ENCODE data around the gene METTL2A.
"Not testable (repeated sequence)": the region's sequence is repeated elsewhere in the genome, so short reads cannot be mapped to it uniquely, and the experiment has no call there.

The METTL2A gene, protein sequence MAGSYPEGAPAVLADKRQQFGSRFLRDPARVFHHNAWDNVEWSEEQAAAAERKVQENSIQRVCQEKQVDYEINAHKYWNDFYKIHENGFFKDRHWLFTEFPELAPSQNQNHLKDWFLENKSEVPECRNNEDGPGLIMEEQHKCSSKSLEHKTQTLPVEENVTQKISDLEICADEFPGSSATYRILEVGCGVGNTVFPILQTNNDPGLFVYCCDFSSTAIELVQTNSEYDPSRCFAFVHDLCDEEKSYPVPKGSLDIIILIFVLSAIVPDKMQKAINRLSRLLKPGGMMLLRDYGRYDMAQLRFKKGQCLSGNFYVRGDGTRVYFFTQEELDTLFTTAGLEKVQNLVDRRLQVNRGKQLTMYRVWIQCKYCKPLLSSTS

DNA sequence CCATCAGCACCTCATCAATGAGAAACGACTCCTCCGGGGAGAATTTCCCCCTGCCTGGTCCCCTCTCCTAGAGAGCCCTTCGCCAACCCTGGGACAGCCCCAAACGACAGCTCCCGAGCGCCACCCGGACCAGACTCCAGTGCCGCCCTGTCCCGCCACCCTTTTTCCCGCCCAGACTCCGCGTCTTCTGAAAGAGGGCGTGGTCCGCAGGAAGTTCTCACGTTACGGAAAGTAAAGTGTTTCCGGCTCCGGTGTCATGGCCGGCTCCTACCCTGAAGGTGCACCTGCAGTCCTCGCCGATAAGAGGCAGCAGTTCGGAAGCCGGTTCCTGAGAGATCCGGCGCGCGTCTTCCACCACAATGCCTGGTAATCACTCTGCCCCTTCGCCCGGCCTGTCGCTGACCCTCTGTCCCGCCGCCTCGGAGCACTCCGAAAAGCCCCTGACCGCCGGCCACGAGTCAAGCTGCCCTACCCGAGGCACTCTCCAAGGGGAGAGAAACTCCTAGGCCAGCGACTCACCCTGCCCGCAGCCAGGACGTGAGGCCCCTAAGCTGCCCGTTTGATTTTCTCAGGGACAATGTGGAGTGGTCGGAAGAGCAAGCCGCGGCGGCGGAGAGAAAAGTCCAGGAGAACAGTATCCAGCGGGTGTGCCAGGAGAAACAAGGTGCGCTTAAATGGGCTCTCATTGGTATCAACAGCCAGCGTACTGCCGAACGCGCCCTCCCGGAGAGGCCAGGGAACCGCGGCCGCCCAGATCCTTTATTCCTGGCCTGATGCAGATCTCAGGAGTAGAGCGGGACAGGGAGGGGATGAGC lies at the start of gene METTL2A:
Gene METTL2A, plus strand, starts transcription at position 251 of the 815 bp plus-strand sequence. Its CDS starts 6 bp downstream, at position 257.
- DNase-seq: not testable (repeated sequence)

DNA sequence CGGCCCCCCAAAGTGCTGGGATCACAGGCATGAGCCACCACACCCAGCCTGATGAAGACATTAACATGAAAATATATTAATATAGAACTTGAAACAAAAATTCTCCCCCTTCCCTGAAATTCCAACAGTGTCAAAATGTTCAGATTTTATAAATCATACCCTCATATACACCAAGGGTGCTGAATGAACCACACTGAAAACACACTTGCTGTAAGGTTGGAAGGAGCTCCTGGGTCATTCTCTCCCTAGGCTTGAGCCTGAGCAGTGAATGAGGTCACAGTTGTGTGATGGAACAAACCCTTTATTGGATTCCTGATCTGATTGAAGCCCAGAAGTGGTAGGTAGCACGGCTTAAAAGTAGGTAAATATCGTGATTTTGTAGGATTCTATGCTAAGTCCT lies 43.4 kb upstream of the METTL2A start, which contains the start of gene EFCAB3:
Gene EFCAB3, plus strand, starts transcription at position 301 of the 400 bp plus-strand sequence. CDS start 2,427 bp downstream, outside the sequence.
- DNase-seq: no peak

DNA sequence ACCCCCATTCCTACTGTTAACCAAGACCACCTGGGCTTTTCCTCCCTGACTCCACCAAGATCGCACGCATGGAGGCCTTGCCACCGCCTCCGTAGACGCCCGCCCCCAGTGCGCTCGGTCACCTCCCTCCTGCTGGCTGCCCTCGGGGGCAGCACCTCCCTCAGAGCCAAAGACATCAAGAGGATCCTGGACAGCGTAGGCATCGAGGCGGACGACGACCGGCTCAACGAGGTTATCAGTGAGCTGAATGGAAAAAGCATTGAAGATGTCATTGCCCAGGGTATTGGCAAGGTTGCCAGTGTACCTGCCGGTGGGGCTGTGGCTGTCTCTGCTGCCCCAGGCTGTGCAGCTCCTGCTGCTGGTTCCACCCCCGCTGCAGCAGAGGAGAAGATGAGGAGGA lies 42.1 kb upstream of the METTL2A start:
- no peak for DNase-seq

DNA sequence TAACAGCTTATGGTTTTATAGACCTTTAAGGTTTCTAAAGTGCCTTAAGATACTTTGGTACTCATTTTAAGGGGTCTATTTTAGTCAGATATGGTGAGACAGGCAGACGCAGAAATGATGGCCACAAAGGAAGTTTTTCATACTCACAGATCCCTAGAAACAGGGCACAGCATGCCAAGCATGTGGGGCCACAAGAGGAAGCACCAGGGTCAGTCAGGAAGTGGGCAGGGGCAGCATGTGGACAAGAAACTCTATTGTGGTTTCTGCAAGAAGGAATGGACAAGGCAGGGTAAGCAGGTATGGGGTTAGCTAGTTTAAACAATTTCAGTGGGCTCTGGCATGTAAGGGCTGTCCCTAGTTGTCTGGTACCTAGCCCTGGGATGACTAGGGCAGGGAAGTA lies 34.8 kb upstream of the METTL2A start:
- DNase-seq: no peak

DNA sequence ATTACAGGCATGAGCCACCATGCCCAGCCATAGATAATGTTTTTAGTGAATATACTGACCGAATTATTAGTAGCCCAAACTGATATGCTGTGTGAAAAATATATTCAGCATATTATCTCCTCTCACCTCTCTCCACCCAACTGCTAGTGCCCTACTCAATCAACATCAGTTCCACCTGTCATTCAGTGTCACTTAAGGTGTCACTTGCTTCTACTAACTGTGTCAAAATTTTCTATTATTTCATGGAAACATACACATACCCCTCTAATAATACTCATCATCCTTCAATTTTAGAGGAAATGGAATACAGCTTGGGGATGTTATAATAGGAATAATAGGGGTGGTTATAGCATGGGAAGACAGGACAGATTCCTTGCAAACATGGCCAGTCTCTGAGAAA lies 30.8 kb upstream of the METTL2A start:
- DNase-seq: no peak

DNA sequence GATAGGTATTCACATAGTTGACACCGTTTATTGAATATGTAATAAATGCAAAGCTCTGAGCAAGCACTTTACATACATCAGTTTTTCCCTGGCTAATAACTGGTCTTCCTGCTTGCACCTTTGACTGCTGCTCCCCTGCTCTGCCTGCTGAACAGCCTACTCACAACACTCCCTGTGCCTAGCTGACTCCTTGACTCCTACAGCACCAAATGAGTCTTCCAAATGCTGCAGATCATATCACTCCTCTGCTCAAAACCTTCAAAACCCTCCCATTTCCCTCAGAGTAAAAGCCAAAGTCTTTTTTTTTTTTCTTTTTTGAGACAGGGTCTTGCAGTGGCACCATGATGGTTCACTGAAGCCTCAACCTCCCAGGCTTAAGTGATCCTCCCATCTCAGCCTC lies 24.8 kb upstream of the METTL2A start:
- no peak for DNase-seq

DNA sequence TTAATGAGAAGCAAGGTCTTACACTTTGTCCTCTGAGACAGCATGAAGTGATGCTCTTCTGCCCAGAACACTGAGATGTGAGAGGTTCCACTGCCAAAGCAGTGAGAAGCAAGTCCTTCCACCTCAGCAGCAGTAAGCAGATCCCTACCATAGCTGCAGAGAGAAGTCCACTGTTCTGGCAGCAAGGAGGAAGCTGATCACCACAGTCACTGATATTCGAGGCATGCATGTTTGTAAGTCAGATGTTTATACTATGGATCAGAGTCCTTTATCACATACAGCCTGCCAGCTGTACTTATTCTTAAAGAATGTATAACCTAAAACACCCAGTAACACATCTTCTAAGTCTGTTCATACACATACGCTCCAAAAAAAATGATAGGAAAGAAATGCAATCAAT lies 18.2 kb upstream of the METTL2A start:
- DNase-seq: no peak

DNA sequence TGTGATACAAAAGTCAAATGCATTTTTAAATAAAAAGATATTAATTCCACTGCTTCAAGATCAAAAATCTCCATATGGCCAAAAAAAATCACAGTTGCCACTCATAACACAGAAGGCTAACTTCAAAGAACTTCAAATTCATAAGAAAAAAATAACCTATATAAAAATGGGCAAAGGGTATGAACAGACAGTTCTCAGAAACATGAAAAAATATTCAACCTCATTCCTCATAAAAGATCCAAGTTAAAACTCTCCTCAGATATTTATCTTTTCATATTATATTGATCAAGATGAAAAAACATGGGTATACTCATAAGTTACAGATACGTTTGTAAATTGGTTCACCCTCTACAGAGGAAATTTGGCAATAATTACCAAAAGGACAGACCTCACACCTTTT lies 10.6 kb upstream of the METTL2A start:
- not testable (repeated sequence) for DNase-seq

DNA sequence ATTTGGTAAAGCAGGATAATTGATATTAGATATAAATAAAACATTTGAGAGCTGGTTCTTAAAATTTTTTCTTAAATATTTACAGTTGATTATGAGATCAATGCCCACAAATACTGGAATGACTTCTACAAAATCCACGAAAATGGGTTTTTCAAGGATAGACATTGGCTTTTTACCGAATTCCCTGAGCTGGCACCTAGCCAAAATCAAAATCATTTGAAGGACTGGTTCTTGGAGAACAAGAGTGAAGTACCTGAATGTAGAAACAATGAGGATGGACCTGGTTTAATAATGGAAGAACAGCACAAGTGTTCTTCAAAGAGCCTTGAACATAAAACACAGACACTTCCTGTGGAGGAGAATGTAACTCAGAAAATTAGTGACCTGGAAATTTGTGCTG lies 2.5 kb downstream of the METTL2A start:
- DNase-seq: not testable (repeated sequence)

DNA sequence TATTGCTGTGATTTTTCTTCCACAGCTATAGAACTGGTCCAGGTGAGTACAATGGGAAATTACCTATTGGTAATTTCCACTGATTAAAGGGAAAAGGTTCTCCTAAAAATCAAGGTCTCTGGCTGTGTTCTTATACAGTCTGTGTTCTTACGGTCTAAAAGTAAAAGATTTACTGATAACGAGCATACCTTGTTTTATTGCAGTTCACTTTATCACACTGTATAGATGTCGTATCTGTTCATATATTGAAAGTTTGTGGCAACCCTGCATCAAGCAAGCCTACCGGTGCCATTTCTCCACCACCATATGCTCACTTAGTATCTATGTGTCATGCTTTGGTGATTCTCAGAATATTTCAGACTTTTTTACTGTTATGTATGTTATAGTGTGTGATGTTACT lies 11.6 kb downstream of the METTL2A start:
- DNase-seq: not testable (repeated sequence)

DNA sequence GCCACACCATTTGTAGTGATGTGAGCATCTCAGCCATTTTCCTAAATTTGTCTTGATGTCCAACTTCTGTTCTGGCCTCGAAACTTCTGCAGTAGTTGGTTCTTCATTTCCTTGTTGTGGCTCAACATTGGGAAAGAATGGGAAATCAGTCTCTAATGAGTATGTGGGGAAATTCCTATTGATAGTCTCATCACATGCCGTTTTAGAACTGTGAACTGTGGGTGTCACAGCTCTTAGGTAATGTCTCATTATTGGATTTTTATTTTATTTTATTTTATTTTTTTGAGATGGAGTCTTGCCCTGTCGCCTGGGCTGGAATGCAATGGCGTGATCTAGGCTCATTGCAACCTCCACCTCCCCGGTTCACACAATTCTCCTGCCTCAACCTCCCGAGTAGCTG lies 17.5 kb downstream of the METTL2A start:
- not testable (repeated sequence) for DNase-seq

DNA sequence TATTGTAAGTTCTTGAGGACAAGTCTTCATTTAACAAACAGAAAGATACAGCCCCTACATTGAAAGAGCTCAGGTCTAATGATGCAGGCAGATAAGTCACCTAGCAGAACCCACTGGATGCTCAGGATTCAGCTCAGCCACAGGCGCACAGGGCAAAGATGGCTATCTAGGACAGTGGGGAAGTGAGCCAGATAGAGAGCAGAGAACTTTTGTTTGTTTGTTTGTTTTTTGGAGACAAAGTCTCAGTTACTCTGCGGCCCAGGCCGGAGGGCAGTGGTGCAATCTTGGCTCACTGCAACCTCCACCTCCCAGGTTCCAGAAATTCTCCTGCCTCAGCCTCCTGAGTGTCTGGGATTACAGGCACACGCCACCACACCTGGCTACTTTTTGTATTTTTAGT lies 20.4 kb downstream of the METTL2A start:
- no peak for DNase-seq

DNA sequence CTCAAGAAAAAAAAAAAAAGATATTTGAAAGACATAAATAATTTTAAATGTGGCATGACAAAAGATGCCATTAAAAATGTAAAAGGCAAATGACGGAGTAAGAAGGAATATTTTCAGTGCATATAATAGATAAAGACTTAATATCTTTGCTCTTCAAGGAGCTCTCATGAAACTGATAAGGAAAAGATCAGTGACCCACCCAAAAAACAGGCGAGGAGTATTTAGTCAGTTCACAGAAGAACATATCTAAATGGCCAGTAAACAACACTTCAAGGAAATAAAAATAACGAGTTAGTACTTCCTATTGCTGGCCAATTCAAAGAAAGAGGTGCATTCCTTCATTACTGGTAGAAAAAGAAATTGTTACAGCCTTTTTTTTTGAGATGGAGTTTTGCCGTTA lies 22.1 kb downstream of the METTL2A start:
- not testable (repeated sequence) for DNase-seq

DNA sequence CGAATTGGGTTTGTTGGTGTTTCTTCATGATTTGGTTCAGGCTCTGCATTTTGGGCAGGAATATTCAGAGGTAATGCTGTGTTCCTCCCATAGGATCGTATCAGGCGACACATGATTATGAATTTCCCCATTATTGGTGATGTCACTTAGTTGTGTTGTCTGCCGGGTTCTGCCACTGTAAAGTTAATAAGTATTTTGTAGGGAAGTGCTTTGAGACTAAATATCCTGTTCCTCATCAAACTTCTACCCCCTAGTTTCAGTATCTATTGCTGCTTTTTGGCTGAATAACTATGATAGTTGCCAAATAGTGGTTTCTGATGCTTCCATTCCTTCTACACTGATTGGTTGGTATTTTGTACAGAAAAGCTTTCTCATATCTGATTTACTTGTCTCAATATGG lies 28.5 kb downstream of the METTL2A start:
- DNase-seq: not testable (repeated sequence)

DNA sequence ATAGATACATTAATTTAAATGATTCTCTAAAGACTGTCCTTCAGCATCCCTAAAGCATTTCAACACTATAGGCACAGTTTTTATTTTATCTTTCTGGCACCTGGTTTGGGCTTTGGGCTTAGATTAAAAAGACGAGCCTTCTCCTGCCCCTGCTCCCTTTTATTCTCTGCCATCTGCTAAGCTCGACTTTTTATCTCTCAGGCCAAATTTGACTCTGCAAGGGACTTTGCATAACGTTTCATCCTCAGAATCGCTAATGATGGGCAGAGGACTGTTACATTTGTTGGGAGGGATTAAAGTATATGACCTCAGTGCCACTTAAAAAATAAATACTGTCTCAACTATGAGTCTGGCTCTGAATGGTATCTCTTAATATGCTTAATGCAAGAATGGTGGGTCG lies 29.3 kb downstream of the METTL2A start:
- not testable (repeated sequence) for DNase-seq

DNA sequence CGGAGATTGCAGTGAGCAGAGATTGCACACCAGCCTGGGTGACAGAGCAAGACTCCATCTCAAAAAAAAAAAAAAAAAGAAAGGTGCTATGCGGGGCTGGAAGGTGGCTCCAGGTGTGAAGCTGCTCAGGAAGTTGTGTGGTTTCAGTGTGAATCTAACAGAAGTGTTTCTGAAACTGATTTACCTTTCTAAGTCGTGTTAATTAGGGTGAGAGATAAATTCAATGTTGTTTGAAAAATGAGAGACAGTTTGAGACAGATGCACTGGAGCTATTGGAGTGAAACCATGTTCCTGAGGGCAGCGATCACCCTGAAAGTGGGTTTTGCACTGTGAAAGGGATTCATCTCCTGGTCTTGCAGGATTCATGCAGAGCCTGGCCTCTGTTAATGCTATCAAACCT lies 30.0 kb downstream of the METTL2A start:
- DNase-seq: not testable (repeated sequence)

DNA sequence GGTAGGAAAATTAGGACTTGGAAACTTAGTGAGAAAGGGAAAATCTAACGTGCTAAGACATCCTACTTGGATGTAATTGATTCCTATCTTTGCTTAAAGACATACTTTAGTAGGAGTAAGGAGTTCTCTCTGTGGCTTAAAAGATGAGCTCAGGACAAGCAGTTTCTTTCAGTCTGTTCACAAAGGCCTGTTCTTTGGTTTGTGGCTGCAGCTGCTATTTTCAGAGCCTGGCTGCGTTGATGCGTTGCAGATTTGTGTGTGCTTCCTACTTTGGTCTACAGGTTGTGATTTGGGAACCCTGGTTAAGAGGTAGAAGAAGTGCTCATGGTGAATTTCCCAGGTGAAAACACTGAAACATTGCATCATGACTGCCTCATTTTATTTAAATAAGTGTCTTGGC lies 30.4 kb downstream of the METTL2A start:
- not testable (repeated sequence) for DNase-seq

DNA sequence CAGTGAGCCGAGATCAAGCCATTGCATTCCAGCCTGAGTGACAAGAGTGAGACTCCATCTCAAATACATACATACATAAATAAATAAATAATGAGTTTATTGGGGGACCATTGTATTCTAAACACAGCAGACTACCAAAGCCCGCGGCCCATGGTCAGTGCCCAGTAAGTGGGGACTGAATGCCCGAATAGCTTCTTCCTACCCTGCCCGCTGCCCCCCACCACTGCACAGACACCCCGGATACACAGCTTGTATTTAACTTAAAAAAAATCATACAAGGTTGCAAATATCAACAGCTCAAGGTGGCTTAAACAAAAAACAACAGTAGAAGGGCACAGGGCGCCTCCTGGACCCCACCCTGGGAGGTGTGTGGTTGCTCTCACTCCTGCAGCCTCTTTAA lies 32.3 kb downstream of the METTL2A start:
- DNase-seq: no peak

DNA sequence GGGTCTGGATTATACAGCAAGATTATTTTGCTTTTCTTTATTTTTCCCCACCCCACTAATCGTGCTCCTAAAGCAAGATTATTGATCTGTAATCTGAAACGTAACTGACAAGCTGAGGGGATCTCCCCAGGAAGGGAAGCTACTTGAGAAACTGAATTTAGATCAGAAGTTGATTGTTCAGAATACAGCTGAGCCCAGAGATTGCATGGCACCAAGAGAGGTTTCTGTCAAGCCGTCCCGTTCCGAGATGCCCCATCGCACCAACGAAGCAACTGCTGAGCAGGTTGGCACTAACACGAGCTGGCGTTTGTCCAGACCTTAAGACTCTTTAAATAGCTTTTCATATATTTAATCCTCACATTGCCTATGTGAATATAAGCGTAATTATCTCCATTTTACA lies 34.8 kb downstream of the METTL2A start:
- DNase-seq: not testable (repeated sequence)

DNA sequence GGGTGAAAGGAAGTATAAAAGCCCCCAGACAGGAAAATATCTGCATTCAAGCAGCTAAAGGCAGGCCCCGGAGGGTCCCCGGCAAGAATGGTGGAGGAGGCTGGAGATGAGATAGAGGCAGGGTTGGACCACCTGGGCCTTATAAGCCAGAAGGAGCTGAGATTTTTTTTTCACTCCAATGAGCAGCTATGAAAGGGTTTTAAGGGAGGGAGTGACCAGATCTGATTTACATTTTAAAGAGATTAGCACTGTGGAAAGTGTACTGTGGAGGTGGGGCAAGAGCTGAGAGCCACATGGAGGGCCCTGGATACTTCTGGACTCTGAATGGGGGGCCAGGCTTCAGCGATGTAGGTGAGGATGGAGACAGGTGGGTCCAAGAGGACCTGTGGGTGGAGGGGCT lies 40.7 kb downstream of the METTL2A start:
- DNase-seq: not testable (repeated sequence)

DNA sequence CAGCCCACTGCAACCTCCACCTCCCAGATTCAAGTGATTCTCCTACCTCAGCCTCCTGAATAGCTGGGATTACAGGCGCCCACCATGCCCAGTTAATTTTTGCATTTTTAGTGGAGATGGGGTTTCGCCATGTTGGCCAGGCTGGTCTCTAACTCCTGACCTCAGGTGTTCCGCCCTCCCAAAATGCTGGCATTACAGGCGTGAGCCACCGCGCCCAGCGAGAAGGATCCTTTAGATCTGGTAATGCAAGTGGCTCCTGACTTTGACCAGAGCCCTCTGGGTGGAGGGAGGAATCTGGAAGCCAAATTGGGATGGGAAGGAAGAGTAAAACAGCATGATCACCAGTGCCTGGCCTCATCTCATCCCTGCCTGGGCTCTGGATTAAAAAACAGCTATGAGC lies 41.6 kb downstream of the METTL2A start:
- not testable (repeated sequence) for DNase-seq

DNA sequence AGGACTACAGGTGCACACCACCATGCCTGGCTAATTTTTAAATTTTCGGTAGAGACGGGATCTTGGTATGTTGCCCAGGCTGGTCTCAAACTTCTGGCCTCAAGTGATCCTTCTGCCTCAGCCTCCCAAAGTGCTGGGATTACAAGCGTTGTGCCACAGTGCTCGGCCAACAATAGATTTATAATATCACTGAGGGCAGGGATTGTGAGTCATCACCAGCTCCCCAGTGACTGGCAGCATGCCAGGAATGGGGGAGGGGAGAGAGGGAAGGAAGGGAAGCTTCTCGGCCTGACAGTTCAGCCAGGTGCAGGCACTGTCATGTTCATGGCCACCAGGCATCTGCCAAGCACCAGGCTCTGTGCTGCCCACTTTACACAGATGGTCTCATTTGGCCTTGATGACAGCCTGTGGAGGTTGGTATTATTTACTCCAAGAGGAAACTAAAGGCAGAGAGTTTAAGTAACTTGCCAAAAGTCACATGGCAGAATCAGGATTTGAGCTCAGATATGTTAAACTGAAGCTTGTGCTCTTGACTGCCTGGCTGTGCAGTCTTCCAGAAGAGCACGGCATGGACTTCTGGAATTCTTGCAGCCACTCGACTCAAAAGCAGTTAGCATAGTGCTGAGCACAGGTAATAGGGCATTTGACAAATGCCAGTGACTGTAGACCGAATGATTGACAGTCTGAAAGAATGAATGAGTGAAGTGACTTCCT lies 47.1 kb downstream of the METTL2A start:
- DNase-seq: not testable (repeated sequence)

DNA sequence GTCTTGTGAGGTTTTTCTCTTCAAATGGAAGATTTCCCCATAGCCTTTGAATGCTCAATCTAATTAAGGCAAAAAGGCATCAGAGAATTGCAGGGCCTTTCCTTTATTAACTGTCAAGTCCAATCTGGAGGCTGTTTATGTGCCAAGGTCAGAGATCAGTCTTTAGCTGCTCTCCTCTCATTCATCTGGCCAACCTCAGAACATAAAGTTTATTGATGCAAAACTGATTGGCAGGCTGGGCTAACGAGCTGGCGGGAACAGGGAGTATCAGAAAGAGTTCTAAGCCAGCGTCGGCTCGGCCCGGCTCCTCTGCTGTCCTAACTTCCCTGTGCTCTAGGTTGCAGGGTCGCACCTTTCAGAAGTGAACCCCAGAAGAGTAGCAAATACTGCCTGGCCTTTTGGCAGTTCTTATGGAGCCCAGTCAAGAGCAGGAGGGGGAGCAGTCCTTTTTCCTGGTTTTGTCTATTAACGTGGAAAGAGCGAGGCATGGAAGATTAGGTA lies 47.7 kb downstream of the METTL2A start:
- not testable (repeated sequence) for DNase-seq
